Mucosa of descending colon (tissue), 3 donors: ENCODE results near the gene EI24. TPM values are rescaled to one million over a fixed set of nuclear protein-coding genes. Genes with fewer than 3 reads are reported as not detected.

Experiments used
- ATAC-seq: fragments of 200-7000 bp; cut with Tn5 transposase; one replicate; pipeline ENCODE4 v1.9.1; 2020; ENCODE audit warnings: mild to moderate bottlenecking, moderate library complexity
- DNase-seq, 3 donors: peaks; one replicate each; pipeline ENCODE4 v3.0.0-alpha.2; 2020
- H3K36me3 ChIP-seq: fragments of 200-600 bp; one replicate; pipeline ENCODE4 v1.8.0; 2021; ENCODE audit warnings: low read depth, mild to moderate bottlenecking
- H3K4me1 ChIP-seq: fragments of 200-600 bp; one replicate; pipeline ENCODE4 v1.8.0; 2021; ENCODE audit warnings: low read depth, mild to moderate bottlenecking
- H3K4me3 ChIP-seq: fragments of 200-600 bp; one replicate; pipeline ENCODE4 v1.8.0; 2021; ENCODE audit warnings: mild to moderate bottlenecking
- H3K9me3 ChIP-seq: fragments of 200-600 bp; one replicate; pipeline ENCODE4 v1.8.0; 2021; ENCODE audit warnings: mild to moderate bottlenecking
- intact Hi-C, 2 donors: fragments of 100-400 bp; cut with DNase I in 1 of 2; cut with micrococcal nuclease in 1 of 2; formaldehyde crosslinking; loops; one replicate each; pipeline versions ENCODE4 v1.11.0 to v1.11.1; 2022; cut with DNase I, micrococcal nuclease
- total RNA-seq, 3 donors: library from RNA; stranded (reverse); fragmentation: NEBNext Ultra II Directional in 2 of 3; extraction: Animal tissue kit (Norgen Biotek cat#: 25700) in 2 of 3; gene quantifications; one replicate each; pipeline versions ENCODE4 v1.2.1 to v1.2.4, GENCODE V29; 2021 to 2023
- TF ChIP-seq, protein P1 (sequence below): fragments of 200-600 bp; IDR thresholded peaks from one replicate; pipeline ENCODE4 v1.8.0; 2022; ENCODE audit warnings: antibody characterized with exemption, mild to moderate bottlenecking
- donor health status: DM: no; HTN: no; CAD: no; lungs with moderate emphysema.
- donor health status: DM: no; HTN: no; CAD: no.
- donor health status: DM: no; HTN: yes; CAD: no.

The EI24 gene
- total RNA-seq, 3 donors from 2014 or later: 70.6 to 83.1 (median 77.0) TPM

GRCh38 chr11:125625225-125625629 lies 56.0 kb downstream of the EI24 start:
- TF ChIP-seq, protein P1, sequence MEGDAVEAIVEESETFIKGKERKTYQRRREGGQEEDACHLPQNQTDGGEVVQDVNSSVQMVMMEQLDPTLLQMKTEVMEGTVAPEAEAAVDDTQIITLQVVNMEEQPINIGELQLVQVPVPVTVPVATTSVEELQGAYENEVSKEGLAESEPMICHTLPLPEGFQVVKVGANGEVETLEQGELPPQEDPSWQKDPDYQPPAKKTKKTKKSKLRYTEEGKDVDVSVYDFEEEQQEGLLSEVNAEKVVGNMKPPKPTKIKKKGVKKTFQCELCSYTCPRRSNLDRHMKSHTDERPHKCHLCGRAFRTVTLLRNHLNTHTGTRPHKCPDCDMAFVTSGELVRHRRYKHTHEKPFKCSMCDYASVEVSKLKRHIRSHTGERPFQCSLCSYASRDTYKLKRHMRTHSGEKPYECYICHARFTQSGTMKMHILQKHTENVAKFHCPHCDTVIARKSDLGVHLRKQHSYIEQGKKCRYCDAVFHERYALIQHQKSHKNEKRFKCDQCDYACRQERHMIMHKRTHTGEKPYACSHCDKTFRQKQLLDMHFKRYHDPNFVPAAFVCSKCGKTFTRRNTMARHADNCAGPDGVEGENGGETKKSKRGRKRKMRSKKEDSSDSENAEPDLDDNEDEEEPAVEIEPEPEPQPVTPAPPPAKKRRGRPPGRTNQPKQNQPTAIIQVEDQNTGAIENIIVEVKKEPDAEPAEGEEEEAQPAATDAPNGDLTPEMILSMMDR: no peak

DNA sequence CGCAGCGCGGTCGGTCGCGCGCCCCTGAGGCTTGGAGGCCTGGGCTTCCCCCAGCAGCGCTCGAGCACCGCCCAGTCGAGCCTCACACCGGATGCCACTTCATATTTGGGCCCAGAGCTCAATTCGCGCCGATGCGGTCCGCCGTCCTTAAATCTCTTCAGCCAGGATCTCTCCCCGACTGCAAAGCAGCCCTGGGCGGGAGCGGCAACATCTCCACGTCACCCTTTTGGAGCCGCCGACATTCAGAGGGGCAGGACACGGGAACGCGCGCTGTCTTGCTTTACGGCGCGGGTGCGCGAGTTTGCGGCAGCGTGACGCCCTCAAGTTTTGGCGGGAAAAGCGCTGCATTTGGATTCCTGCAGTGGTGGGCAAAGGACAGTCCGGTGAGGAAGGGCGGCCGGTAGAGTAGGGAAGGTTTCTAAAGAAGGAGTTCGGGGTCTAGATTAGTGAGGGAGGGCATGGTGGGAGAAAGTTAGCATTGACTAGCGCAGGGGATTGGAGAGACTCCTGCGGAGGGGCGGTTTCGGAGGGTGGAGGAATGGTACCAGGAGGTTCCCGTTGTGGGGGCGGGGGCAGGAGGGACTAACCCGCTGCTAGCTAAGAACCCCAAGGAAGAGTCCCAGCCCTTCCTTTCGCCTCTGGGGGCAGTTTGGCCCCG lies 56.5 kb downstream of the EI24 start:
- Histone ChIP-seq H3K4me3 (peak overlapping the region; percentile 44), H3K36me3 (no peaks in the 10 kb centered on the region), H3K9me3 (no peaks in the 10 kb centered on the region), H3K4me1 (peaks cover 5% of the 10 kb centered on the region)
- intact Hi-C loops: no loop called here
- TF ChIP-seq, protein P1: no peak
- peak; percentile 91 for ATAC-seq
- DNase-seq: peak; percentile 91 to 94 (median 93)

More at GRCh38 chr11:125625225-125625629, 56.0 kb downstream of the EI24 start:
- Histone ChIP-seq H3K9me3 (no peaks in the 10 kb centered on the region), H3K36me3 (no peaks in the 10 kb centered on the region), H3K4me1 (peaks cover 5% of the 10 kb centered on the region), H3K4me3 (peak overlapping the region; percentile 44)
- intact Hi-C loops: no loop called here
- ATAC-seq (no peak), DNase-seq (no peak)

DNA sequence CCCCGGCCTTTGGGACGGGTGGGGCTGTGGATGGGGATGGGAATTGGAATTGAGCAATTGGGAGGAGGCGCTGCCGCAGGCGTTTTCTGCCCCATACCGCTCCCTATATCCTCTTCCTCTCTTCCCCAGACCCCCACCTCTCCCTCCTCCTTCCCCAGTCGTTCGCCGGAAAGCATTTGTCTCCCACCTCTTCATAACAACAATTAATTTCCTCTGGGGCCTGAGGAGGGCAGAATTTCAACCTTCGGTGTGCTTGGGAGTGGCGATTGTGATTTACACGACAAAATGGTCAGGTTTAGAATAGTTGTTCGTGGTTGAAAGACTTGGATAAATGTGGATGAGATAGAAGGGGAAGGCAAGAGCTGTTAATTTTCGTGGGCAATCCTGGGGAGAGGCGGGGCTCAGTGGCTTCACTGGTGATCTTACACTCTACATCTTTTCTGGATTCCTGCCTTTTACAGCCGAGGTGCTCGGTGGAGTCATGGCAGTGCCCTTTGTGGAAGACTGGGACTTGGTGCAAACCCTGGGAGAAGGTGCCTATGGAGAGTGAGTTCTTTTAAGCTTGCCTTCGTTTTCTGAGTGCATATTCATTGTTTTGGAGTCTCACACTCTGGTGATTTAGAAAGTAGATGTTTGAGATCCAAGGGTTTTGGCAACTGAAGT lies 57.1 kb downstream of the EI24 start:
- H3K4me3 ChIP-seq: peak overlapping the region; percentile 44
- no peaks in the 10 kb centered on the region for H3K36me3 ChIP-seq
- H3K4me1 ChIP-seq: peaks cover 5% of the 10 kb centered on the region
- TF ChIP-seq, protein P1: no peak
- no peaks in the 10 kb centered on the region for H3K9me3 ChIP-seq
- ATAC-seq (peak; percentile 50), DNase-seq (peak in 2 of 3 donors; percentile 39 to 73)
- intact Hi-C loops: no loop called here

- Histone ChIP-seq H3K9me3 (no peaks in the 10 kb centered on the region), H3K36me3 (no peaks in the 10 kb centered on the region), H3K4me1 (peaks cover 5% of the 10 kb centered on the region), H3K4me3 (no peak overlapping the region)
- DNase-seq (no peak), ATAC-seq (no peak)
- TF ChIP-seq, protein P1: no peak
- intact Hi-C loops: no loop called here
These were observed 58.1 kb downstream of the EI24 start for GRCh38 chr11:125627236-125627910.

Other genes starting within 250 kb of the EI24 start
- 10 to 100 TPM in 1 of 3 donors, 1 to 10 TPM in 2; 5.3 to 38.7 (median 7.4) TPM for gene FEZ1, start 73.2 kb upstream of the EI24 start, total RNA-seq
- gene STT3A, start 23.4 kb downstream of the EI24 start, total RNA-seq: 100 to 1,000 TPM in 1 of 3 donors, 10 to 100 TPM in 2; 88.4 to 137 (median 89.6) TPM
- 10 to 100 TPM in 1 of 3 donors, 1 to 10 TPM in 2; 5.6 to 15.0 (median 8.8) TPM for gene CHEK1, start 55.7 kb downstream of the EI24 start, total RNA-seq
- gene ACRV1, start 111.4 kb downstream of the EI24 start, total RNA-seq: under 1 TPM in 1 of 3 donors, not detected in 2; 0.38 TPM
- gene PATE1, start 176.8 kb downstream of the EI24 start, total RNA-seq: not detected
- under 1 TPM in 1 of 3 donors, not detected in 2; 0.22 TPM for gene PATE2, start 209.4 kb downstream of the EI24 start, total RNA-seq
- not detected for gene PATE3, start 218.7 kb downstream of the EI24 start, total RNA-seq